ENCODE measurements around the gene ZDHHC9. TPM values are rescaled to one million over a fixed set of nuclear protein-coding genes. Genes with fewer than 3 reads are reported as not detected.

Gene ZDHHC9
- total and polyA plus RNA-seq, 9 donors, result 8.3 to 34.6 (median 16.6) TPM

- H3K4me3 ChIP-seq, result no peak overlapping the region
- intact Hi-C loops (cut with DNase I), result no loop called here
- no peak overlapping the region for H3K27ac ChIP-seq
- no peaks in the 10 kb centered on the region for H3K36me3 ChIP-seq
- no peaks in the 10 kb centered on the region for H3K4me1 ChIP-seq (ENCODE audit: insufficient read depth)
- H3K27me3 ChIP-seq, result no peaks in the 10 kb centered on the region
- 79 to 90% (median 81%) methylated on average over 6 of the region's 6 CpGs for WGBS, 3 donors
- TF ChIP-seq CTCF (IDR thresholded peaks at IDR 0.05) (no peak), POLR2A (IDR thresholded peaks at IDR 0.05) (no peak), EP300 (IDR thresholded peaks at IDR 0.05) (no peak)
- no peak for DNase-seq
- H3K9me3 ChIP-seq, result no peaks in the 10 kb centered on the region
These were observed 20.2 kb downstream of the ZDHHC9 start for GRCh38 chrX:129823522-129823921.

DNA sequence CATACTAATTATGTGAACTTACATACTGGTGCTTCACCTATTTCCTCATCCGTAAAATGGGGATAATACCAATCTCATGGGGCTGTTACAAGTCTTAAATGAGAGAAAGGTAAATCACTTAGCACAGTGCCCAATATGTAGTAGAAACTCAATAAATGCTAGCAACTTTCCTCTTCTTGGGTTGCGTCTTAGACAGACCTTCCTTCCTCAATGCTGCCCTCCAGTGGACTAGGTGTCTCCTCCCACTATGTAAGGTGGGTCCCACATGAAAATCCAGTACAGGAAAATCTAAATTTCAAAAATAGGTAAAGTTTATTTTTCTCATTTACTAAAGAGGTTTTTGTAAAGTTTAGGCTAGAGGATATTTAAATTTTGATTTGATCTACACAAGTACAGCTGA lies 20.6 kb downstream of the ZDHHC9 start:
- Histone ChIP-seq H3K4me1 (ENCODE audit: insufficient read depth) (no peaks in the 10 kb centered on the region), H3K27ac (no peak overlapping the region), H3K4me3 (no peak overlapping the region), H3K36me3 (no peaks in the 10 kb centered on the region), H3K9me3 (no peaks in the 10 kb centered on the region), H3K27me3 (no peaks in the 10 kb centered on the region)
- intact Hi-C loops (cut with DNase I), result no loop called here
- WGBS, 3 donors, result 55 to 60% (median 59%) methylated on average over 2 of the region's 2 CpGs
- TF ChIP-seq EP300 (IDR thresholded peaks at IDR 0.05), result no peak
- no peak for TF ChIP-seq CTCF (IDR thresholded peaks at IDR 0.05)
- TF ChIP-seq POLR2A (IDR thresholded peaks at IDR 0.05), result no peak
- peak in 3 of 5 donors; percentile 12 to 49 (median 29) for DNase-seq

- WGBS, 3 donors, result 78 to 91% (median 86%) methylated on average over 2 of the region's 2 CpGs
- no peak for DNase-seq
- Histone ChIP-seq H3K4me1 (ENCODE audit: insufficient read depth) (no peaks in the 10 kb centered on the region), H3K36me3 (no peaks in the 10 kb centered on the region), H3K9me3 (no peaks in the 10 kb centered on the region), H3K4me3 (no peak overlapping the region), H3K27ac (no peak overlapping the region), H3K27me3 (no peaks in the 10 kb centered on the region)
- TF ChIP-seq CTCF (IDR thresholded peaks at IDR 0.05), result no peak
- TF ChIP-seq EP300 (IDR thresholded peaks at IDR 0.05), result no peak
- TF ChIP-seq POLR2A (IDR thresholded peaks at IDR 0.05), result no peak
- intact Hi-C loops (cut with DNase I), result no loop called here
These were observed 25.6 kb downstream of the ZDHHC9 start for GRCh38 chrX:129818123-129818522.

DNA sequence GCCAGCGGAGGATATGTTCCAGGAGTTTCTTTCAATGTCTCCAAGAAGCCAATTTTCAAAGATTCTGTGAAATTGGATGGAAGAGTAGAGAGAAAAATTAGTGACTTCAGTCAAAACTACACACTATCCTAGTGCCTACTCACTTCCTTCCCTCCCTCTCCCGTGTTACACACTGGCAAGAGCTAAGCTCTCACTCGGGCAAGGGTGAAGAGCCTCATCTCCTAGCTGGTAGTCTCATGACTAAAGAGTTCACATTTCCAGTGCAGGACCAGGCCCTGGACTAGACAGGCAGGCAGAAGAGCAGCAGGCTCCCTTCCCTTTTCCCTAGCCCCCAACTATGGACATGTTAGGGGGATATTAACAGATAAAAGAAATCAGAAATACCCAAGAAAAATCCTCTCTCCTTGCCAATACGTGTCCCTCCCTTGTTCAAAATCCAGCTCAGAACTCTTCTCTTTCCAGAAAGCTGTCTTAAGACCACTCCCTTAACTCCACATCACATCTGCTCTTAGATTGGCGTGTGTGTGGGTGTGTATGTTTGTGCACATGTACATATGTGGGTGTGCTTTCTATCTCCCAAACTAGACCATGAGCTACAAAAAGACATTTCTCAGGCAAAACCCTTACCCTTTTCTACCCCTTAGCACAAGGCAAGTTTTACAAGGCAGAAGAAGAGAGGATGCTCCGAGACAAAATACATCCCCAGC lies 29.9 kb downstream of the ZDHHC9 start:
- intact Hi-C loops (cut with DNase I), result no loop called here
- Histone ChIP-seq H3K36me3 (no peaks in the 10 kb centered on the region), H3K4me3 (no peak overlapping the region), H3K4me1 (ENCODE audit: insufficient read depth) (no peaks in the 10 kb centered on the region), H3K9me3 (no peaks in the 10 kb centered on the region), H3K27me3 (no peaks in the 10 kb centered on the region), H3K27ac (no peak overlapping the region)
- WGBS, 3 donors, result 65 to 81% (median 71%) methylated on average over 6 of the region's 6 CpGs
- DNase-seq, result no peak
- no peak for TF ChIP-seq CTCF (IDR thresholded peaks at IDR 0.05)
- TF ChIP-seq EP300 (IDR thresholded peaks at IDR 0.05), result no peak
- TF ChIP-seq POLR2A (IDR thresholded peaks at IDR 0.05), result no peak

All from ovary (tissue), 9 donors.